HG03469 (cell line): Measurements from ENCODE around the gene ANG.
"Not testable (repeated sequence)": the region's sequence is repeated elsewhere in the genome, so short reads cannot be mapped to it uniquely, and the experiment has no call there.

Experiments
- ATAC-seq: cut with Tn5 transposase; IDR thresholded peaks from one replicate; pipeline ENCODE4 v1.9.1; 2021; ENCODE audit warnings: mild to moderate bottlenecking, moderate library complexity, moderate number of reproducible peaks; ENCODE audit not compliant: unreplicated experiment

Gene ANG

DNA sequence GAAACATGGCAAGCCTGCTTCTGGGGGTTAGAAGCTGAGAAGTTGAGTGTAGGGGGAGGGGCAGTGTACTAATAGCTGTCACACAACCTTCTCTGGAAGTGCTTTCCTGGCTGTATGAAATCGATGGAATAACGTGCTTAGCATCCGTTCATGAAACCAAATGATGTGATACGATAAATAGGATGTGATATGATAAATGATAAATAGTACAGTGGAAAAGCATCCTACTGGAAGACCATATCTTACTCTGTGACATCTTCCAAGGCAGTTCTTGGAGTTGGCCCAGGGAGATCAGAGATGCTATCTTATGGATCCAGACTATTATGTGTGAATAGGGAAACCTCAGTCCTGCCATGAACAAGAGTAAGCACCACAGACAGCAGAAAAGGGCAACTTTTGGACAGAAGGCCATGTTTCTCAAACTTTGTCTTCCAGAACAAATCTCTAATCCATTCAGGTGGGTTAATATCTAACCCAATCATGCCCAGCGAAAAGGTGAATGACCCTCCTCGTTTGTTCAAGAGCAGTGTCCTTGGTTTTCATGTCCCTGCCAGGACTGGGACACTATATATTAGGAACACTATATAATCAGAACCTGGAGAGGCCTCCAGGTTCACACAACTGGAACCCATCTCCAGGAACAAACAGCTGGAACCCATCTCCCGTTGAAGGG is at the start of gene ANG:
TSS of gene ANG (plus strand) at position 598 of the 673 bp plus-strand sequence. CDS start 4,801 bp downstream, outside the sequence.
- no peak for ATAC-seq

- no peak for ATAC-seq
Observed at GRCh38 chr14:20641591-20641990, 47.0 kb upstream of the ANG start, which contains the start of gene OR6S1. Gene OR6S1, minus strand, starts transcription at chr14:20641691. Its CDS starts 0 bp downstream, at chr14:20641691.

DNA sequence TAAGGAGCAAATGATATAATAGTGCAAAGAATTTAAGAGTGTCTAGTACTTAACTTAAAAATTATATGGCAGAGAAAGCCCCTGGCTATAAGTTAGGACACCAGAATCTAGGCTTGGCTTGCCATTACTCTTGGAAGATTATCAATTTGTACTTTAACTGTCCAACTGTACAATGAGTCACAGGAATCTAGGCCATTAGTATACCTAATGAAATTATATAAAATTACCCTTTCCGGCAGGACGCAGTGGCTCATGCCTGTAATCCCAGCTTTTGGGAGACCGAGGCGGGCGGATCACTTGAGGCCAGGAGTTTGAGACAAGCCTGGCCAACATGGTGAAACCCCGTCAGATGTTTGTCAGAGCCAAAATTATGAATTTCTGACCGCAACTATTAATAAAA is 46.4 kb upstream of the ANG start:
- ATAC-seq = no peak

GRCh38 chr14:20642755-20643154 is 45.8 kb upstream of the ANG start:
- ATAC-seq = not testable (repeated sequence)

DNA sequence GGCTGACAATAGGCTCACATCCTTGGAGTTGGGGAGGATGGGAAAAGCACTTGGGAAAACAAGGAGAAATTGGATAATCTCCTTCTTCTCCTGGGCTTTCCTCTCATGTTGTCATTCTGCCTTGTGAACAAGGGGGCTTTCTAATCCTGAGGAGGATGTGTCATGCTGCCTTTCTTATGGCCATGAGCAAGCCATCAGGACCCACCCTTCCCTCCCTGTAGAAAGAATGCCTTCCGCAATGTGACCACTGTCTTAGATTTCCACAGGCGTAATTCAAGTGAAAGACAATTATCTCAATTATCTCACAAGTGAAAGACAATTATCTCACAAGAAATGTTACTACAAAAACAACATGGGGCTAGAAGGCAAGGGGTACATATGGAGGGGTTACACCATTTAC is 44.0 kb upstream of the ANG start:
- no peak for ATAC-seq

DNA sequence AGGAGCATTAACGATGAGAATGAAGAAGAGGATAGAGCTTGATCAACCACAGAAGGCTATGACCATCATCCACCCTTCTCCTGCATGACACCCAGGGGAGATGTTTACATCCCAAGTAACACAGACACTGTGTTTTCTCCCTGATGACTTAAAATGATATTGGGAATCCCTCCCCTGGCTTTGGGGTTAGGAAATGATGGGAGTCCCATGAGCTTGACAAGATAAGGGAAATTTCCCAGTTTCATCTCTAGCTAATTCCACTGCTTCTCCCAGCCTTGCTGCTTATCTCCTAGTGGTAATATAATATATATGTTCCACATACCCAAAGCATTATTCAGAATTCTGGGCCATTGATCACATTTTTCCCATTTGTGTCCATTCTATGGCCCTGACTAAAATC is 43.1 kb upstream of the ANG start:
- ATAC-seq = no peak

DNA sequence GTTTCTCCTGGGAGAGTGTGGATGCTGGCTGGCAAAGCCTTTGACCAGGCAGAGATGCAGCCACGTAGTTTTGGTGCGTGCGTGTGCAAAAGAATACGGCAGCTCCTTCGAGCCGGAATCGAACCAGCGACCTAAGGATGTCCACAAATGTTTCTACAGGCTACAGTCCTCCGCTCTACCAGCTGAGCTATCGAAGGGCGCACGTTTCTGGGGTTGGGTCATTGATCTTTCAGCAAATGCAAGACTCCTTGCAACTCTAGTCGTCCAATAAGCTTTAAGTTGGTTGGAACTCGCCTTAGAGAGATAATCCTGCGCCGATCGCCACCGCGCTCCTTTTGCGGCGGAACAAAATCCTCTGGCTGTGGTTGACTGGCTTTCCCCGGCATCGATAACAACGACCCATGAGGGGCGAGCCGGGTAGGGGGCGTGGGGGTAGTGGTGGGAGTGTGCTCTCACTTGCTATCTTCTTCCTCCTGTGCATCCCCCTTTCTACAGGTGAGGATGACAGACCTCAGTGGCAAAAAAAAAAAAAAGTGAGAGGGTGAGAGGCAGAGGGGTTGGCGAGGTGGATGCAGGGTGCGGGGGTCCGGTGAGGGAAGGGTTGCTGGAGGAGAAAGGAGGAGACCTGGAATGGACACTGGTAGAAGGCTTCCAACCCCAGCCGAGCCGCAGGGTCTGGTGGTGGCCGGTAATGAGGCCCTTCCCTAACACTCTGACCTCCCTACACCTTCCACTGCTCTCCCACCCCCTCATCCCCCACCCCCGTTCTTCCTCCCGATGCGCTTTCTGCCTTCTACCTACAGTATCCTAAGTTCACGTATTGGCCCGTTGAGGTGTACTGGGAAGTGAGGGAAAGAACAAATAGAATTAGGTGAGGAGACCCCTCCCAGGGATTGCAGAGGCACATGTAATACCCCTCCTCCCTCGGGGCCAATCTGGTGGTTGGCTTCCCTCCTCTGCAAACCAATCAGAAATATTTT is 35.3 kb upstream of the ANG start:
- ATAC-seq = no peak

- no peak for ATAC-seq
Observed at GRCh38 chr14:20655851-20656250, 32.7 kb upstream of the ANG start.

DNA sequence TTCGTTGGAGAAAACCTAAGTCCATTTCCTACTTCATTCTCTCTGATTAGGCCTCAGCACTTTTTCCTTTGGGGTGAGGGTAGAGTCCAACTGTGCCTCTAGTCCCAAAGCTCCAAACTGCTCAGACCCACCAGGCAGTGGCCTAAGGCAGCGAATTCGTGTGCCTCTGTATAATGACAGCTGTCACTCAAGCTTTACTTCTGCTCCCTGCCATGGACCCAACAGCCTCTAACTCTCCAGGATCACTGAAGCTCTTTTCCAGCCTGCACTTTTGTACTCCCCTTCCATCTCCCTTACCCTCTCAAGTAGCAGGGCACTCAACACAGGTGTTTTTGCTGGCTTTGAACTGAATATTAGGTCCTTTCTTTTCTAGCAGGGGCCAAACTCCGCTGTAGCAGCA is 32.3 kb upstream of the ANG start:
- no peak for ATAC-seq

GRCh38 chr14:20657216-20658211 is 31.1 kb upstream of the ANG start:
- ATAC-seq = no peak

- ATAC-seq = no peak
Observed at GRCh38 chr14:20658246-20658645, 30.3 kb upstream of the ANG start.

- ATAC-seq = no peak
Observed at GRCh38 chr14:20659336-20659735, 29.2 kb upstream of the ANG start.

GRCh38 chr14:20659813-20660395 is 28.7 kb upstream of the ANG start:
- ATAC-seq = no peak

- no peak for ATAC-seq
Observed at GRCh38 chr14:20661197-20661596, 27.4 kb upstream of the ANG start.

DNA sequence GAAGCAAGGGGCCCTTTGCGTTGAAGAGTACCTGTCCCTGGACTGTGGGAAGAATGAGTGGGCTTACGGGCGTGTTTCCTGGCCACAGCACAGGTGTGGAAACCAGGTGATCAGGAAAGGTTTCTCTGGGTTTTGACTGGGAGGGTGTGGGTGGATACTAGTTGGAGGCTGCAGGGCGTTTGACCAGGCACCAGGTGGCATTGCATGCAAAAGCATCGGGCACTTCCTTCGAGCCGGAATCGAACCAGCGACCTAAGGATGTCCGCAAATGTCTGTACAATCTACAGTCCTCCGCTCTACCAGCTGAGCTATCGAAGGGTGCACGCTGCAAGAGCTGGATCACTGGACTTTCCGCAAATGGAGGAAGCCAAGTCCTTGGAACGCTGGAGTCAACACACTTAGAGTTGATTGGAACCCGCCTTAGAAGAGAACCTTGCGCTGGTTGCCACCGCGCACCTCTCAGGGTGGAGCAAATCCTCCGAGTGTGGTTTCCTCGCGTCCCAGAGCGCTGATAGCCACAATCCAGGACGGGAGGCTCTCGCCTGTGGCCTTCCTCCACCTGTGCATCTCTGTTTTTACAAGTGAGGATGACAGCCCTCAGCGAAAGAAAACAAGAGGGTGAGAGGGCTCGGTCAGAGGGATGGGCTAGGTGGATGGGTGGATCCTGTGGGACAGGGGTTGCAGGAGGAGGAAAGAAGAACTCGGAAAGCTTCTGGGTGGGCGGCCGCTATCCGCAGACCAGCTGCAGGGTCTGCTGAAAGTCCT is 25.4 kb upstream of the ANG start:
- ATAC-seq = peak; percentile 51

DNA sequence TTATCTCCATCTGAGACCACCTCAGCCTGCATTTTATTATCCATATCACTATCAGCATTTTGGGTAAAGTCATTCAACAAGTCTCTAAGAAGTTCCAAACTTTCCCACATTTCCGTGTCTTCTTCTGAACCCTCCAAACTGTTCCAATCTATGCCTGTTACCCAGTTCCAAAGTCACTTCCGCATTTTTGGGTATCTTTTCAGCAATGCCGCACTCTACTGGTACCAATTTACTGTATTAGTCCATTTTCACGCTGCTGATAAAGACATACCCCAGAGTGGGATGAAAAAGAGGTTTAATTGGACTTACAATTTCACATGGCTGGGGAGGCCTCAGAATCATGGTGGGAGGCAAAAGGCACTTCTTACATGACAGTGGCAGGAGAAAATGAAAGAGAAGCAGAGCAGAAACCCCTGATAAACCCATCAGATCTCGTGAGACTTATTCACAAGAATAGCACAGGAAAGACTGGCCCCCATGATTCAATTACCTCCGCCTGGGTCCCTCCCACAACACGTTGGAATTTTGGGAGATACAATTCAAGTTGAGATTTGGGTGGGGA is 22.1 kb upstream of the ANG start:
- ATAC-seq = not testable (repeated sequence)

GRCh38 chr14:20667957-20668356 is 20.6 kb upstream of the ANG start:
- peak; percentile 70 for ATAC-seq

DNA sequence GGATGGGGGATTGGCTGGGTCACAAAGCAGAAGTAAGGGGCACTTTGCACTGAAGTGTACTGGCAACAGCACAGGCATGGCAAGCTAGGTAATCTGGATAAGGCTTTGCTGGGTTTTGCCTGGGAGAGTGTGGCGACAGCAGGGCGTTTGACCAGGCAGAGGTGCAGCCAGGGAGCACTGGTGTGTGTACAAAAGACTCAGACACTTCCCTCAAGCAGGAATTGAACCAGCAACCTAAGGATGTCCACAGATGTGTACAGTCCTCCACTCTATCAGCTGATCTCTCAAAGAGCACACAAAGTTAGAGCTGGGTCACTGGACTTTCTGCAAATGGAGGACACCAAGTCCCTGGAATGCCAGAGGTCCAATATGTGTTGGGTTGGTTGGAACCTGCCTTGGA is 19.6 kb upstream of the ANG start:
- no peak for ATAC-seq

GRCh38 chr14:20671597-20672283 is 16.8 kb upstream of the ANG start:
- peak; percentile 26 for ATAC-seq
